Choroid plexus epithelial cell (primary cell): ENCODE data around the gene HNRNPH3.
A peak's percentile ranks its signal among the peaks of the same experiment; 100 is the strongest.
"Not testable (repeated sequence)": the region's sequence is repeated elsewhere in the genome, so short reads cannot be mapped to it uniquely, and the experiment has no call there.

Experiments
- DNase-seq: peaks from one replicate; pipeline ENCODE4 v3.0.0-alpha.2; 2010; ENCODE audit warnings: low read depth
- H3K4me3 ChIP-seq: 2 replicates; pipeline ENCODE4 v1.5.1; 2011; ENCODE audit warnings: low read depth, mild to moderate bottlenecking, control low read depth, low read length, moderate library complexity
- TF ChIP-seq, protein P1 (sequence below): conservative IDR thresholded peaks from 2 replicates; pipeline ENCODE4 v1.5.1; 2011; ENCODE audit warnings: low read depth, mild to moderate bottlenecking, control low read depth, inconsistent platforms, low read length, moderate library complexity

The HNRNPH3 gene

DNA sequence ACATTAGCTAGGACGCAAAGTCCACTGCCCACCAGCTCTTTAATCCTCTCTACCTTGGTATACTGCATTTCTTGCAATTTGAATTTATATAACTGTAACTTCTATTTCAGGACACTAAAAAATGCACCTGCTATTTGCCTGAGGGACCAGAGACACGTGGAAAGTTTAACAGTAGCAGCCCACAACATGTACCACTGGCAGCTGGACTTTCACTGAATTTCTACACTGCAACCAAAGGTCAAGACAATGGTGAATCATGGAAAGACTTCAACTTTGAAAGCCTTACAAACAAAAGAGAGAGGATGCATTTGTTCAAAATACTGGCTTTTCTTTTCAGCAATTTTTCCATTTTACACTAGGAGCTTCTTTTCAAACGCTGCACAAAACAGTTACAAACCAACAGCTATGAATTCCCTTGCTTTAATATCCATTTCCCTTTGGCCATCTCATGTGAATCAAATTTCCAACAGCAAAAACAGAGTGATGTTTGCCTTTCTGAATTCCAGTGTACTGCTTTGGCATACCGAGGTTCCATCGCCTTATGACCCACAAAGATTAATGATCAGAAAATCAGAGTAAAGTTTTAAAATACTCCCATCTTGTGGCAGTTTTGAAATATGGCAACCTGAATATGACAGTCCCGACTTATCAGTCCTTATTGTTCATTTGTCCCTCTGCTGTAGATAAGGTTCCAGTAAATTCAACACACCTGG, 29.9 kb upstream of the HNRNPH3 start:
- no peak overlapping the region for H3K4me3 ChIP-seq
- TF ChIP-seq, protein P1, sequence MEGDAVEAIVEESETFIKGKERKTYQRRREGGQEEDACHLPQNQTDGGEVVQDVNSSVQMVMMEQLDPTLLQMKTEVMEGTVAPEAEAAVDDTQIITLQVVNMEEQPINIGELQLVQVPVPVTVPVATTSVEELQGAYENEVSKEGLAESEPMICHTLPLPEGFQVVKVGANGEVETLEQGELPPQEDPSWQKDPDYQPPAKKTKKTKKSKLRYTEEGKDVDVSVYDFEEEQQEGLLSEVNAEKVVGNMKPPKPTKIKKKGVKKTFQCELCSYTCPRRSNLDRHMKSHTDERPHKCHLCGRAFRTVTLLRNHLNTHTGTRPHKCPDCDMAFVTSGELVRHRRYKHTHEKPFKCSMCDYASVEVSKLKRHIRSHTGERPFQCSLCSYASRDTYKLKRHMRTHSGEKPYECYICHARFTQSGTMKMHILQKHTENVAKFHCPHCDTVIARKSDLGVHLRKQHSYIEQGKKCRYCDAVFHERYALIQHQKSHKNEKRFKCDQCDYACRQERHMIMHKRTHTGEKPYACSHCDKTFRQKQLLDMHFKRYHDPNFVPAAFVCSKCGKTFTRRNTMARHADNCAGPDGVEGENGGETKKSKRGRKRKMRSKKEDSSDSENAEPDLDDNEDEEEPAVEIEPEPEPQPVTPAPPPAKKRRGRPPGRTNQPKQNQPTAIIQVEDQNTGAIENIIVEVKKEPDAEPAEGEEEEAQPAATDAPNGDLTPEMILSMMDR = peak; percentile 59
- DNase-seq = peak; percentile 81

DNA sequence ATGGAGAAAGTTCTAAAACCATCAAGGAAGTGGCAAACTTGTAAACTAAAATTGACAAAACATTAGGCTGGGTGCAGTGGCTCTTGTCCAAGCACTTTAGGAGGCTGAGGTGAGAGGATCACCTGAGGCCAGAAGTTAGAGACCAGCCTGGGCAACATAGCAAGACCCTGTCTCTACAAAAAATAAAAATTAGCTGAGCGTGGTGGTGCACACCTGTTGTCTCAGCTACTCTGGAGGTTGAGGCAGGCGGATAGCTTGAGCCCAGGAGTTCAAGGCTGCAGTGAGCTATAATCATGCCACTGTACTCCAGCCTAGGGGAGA, 29.4 kb upstream of the HNRNPH3 start:
- no peak overlapping the region for H3K4me3 ChIP-seq
- TF ChIP-seq, protein P1 = no peak
- no peak for DNase-seq

DNA sequence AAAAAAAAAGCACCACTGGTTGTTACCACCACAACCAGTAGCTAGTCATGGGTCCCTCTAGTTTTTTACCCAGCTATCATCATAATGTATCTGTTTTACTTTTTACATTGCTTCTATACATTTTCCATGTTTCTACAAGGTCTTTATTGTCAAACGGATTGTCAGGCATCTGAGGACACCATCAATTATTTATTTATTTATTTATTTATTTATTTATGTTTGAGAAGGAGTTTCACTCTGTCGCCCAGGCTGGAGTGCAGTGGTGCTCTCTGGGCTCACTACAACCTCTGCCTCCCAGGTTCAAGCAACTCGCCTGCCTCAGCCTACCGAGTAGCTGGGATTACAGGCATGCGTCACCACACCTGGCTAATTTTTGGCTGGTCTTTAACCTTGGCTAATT, 29.0 kb upstream of the HNRNPH3 start:
- TF ChIP-seq, protein P1 = no peak
- no peak for DNase-seq
- H3K4me3 ChIP-seq = no peak overlapping the region

DNA sequence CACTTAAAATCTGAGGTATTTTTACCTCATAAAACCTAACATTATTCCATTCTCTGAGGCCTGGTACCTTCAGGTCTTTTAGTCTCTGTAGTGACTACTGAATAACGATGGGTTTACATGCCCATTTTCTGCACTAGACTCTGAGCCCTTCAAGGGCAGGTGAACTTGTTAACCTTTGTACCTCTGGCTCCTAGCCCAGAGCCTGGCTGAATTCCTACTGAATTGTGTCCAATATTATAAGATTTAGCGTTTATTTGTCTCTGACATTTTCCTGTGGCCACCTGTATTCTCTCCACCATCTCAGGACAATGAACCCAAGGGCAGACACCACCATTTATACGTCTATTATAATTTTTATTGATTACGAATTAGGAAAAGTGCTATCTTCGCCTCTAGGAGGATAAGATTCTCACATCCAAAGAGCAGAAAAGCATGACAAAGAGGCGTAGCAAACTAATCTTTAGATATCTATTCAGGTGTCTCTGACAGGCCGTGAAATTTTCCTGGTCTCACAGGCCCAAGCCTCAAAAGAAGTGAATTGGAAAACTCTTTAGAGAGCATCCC, 27.9 kb upstream of the HNRNPH3 start:
- no peak overlapping the region for H3K4me3 ChIP-seq
- DNase-seq = no peak
- TF ChIP-seq, protein P1 = no peak

DNA sequence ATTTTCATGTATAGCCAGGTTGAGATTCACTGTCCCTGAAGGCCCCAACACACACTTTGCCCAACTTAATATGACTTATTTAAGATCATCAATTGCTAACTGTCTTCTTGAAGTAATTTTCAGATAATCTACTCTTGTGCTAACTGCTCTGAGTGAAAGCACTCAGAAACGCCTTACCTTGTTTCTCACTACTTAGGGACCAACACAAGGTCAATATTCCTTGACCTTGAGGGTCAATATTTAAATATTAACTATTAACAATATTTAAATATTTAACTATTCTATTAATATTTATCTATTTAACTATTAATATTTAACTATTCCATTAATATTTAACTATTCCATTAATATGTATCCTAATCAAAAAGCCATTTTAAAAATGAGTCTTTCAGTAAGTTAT, 26.0 kb upstream of the HNRNPH3 start:
- DNase-seq = no peak
- no peak overlapping the region for H3K4me3 ChIP-seq
- TF ChIP-seq, protein P1 = no peak

DNA sequence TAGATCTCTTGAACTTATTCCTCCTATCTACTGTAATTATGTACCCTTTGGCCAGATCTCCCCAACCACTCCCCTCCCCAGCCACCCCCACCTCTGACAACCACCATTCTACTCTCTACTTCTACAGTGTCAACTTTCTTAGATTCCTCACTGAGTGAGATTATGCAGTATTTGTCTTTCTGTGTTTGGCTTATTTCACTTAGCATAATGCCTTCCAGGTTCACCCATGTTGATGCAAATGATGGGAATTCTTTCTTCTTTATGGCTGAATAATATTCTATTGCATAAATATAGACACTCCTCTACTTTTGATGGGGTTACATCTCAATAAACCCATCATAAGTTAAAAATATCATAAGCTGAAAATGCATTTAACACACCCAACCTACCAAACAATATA, 21.3 kb upstream of the HNRNPH3 start:
- H3K4me3 ChIP-seq = no peak overlapping the region
- no peak for DNase-seq
- TF ChIP-seq, protein P1 = no peak

DNA sequence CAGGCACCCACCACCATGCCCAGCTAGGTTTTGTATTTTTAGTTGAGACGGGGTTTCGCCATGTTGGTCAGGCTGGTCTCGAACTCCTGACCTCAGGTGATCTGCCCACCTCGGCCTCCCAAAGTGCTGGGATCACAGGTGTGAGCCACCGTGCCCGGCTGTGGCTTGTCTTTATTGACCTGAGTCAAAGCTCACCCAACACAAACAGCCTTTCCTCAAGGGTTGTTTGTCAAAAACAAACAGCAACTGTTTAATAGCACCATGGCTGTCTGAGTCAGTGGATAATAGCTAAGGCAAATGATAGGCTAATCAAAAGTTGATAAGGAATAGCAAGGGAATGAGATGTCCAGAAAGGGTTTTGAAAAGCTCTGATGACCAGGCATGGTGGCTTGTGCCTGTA, 16.9 kb upstream of the HNRNPH3 start:
- not testable (repeated sequence) for H3K4me3 ChIP-seq, DNase-seq
